A673 (cell line): Measurements from ENCODE around the gene VTN.

ENCODE experiments used
- EZH2 ChIP-seq: fragments of 200-600 bp; sonication (generic); IDR thresholded peaks from 2 replicates; pipeline ENCODE4 v1.6.1; 2017; ENCODE audit warnings: borderline replicate concordance, low read depth, mild to moderate bottlenecking, mixed read lengths, antibody characterized with exemption, low read length; ENCODE audit not compliant: poor library complexity, severe bottlenecking
- TF ChIP-seq, protein P1 (sequence below): fragments of 300-800, 200-600 bp; sonication (generic); conservative IDR thresholded peaks from 2 replicates; pipeline ENCODE4 v1.5.1; 2017; ENCODE audit warnings: low read depth, mild to moderate bottlenecking, antibody characterized with exemption, low read length, moderate library complexity, mixed read lengths

- TF ChIP-seq, protein P1, sequence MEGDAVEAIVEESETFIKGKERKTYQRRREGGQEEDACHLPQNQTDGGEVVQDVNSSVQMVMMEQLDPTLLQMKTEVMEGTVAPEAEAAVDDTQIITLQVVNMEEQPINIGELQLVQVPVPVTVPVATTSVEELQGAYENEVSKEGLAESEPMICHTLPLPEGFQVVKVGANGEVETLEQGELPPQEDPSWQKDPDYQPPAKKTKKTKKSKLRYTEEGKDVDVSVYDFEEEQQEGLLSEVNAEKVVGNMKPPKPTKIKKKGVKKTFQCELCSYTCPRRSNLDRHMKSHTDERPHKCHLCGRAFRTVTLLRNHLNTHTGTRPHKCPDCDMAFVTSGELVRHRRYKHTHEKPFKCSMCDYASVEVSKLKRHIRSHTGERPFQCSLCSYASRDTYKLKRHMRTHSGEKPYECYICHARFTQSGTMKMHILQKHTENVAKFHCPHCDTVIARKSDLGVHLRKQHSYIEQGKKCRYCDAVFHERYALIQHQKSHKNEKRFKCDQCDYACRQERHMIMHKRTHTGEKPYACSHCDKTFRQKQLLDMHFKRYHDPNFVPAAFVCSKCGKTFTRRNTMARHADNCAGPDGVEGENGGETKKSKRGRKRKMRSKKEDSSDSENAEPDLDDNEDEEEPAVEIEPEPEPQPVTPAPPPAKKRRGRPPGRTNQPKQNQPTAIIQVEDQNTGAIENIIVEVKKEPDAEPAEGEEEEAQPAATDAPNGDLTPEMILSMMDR, result no peak
- TF ChIP-seq EZH2, result no peak
Observed at GRCh38 chr17:28407974-28408306, 37.8 kb upstream of the VTN start.
